8988T (cell line): Measurements from ENCODE around the gene NAV3.
"Not testable (repeated sequence)": the region's sequence is repeated elsewhere in the genome, so short reads cannot be mapped to it uniquely, and the experiment has no call there.

Experiments used
- DNase-seq: peaks from one replicate; pipeline ENCODE4 v3.0.0; 2011

The NAV3 gene

GRCh38 chr12:78208092-78208491 is 377.4 kb downstream of the NAV3 start:
- no peak for DNase-seq

DNA sequence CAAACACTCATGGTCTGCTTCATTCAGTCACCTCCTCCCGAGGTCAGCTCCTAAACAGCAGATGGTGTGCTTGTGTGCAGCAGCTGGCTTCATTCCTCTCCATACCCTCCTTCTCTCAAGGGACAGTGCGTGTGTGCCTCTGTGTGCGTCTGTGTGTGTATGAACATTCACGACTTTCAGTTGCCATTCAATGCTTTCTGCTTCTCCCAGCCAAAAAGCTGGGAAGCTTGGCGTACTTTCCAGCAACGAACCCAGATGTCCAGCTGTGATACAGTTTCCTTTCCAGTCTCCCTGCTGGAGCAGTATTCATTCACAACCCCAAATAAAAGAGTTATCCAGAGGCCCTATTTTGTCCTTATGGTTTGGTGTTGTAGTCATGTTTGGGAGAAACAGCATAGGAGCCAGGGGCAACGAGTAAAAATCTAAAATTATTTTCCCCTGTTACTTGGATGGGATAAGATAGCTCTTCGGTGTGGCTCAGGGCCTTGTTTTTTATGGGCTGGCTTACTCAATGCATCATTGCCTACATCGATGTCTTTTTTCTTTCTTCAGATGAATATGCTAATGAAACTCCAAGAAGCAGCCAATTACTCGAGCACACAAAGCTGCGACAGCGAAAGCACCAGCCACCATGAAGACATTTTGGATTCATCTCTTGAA is 379.3 kb downstream of the NAV3 start:
- DNase-seq = no peak

GRCh38 chr12:78210506-78210860 is 379.8 kb downstream of the NAV3 start:
- no peak for DNase-seq

GRCh38 chr12:78210894-78211302 is 380.2 kb downstream of the NAV3 start:
- no peak for DNase-seq

DNA sequence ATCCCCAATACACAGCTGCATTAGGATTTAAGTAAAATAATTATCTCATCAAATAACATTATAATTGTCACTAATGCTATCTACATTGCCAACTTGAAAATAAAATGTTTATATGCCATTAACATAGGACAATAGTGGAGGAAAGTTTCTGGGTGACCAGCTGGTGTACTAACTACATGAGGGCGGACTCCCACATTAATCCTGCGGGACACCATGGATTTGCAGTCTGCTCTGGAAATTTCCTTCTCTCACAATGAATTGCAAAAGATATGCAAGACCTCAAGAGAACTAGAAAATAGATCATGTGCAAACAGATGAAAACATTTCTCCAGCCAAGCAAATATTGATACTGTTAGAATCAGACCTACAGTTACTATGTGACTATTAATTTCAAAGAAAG is 390.1 kb downstream of the NAV3 start:
- DNase-seq = no peak

- DNase-seq = no peak
Measured at GRCh38 chr12:78224154-78224553, 393.5 kb downstream of the NAV3 start.

- DNase-seq = no peak
Measured at GRCh38 chr12:78226763-78227162, 396.1 kb downstream of the NAV3 start.

DNA sequence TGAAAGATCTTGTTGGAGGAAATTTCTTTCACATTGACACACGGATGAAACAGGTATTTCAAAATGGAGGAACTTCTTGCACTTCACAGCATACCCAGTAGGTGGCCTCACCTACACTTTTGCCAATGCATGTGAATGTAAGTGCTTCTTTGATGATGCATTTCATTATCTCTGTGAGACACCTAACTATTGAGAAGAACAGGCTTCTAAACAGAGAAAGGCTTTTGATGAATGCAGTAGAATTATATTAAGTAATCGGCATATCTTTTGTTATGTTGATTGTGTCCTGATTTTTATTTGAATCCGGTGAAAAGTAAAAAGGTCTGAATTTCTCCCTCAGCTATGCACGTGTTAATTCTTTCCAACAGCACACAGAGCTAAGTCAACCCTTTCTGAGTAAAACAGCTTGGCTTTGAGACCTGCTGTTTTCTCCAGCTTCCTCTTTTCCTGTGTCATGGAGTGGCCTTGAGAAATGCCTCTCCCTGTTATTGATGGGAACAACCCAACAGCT is 399.0 kb downstream of the NAV3 start:
- no peak for DNase-seq

GRCh38 chr12:78232756-78233155 is 402.1 kb downstream of the NAV3 start:
- DNase-seq = no peak

DNA sequence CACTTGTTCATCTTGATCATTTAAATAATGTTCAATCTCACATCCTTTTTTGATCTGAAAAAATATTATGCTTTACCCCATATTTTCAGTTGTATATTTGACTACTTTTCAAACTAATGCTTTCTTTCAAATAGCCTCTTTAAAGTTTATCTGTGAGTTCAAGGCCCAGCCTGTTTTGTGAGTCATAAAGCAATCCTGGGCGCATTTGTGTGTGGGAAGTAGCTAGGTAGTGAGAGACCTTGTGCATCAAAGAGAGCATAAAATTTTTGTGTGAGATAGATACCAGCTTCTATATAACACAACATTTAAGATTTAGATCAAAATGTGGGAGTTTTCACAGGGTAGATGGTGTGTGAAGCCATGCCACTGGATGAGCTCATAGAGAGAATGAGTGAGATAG is 405.6 kb downstream of the NAV3 start:
- no peak for DNase-seq

DNA sequence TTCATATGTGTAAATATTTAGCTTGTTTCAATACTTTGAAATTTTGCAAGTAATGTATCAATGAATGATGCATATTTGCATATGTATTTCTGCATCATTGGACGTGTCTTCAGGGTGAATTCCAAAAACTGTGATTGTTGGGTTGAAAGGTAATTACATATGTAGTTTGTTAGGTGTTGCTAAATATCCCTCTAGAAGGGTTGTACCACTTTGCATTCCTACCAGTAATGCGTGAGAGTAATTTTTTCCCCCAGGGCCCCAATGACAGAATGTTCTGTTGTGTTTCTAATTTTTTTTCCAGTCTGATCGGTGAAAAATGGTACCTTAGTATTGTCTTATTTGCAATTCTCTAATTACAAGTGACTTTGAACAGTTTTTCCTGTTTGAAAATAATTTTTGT is 408.9 kb downstream of the NAV3 start:
- no peak for DNase-seq

DNA sequence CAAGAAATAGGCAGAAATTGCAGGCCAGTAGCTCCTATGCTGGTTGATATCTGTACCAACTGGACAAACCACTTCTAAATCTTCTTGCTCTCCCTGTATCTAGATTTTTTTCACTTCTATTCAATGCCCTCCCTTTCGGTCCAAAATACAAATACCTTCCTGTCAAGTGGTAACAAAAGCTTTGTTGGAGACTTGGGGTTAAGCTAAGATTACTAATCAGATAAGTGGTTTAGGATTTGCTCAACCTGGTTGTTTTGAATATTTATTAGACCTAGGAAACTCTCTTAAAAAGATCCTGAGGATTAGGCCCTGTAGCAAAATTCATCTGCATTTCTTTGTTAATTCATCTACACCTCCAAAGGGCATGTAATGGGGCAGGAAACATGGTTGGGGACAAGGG is 410.1 kb downstream of the NAV3 start:
- DNase-seq = no peak

- no peak for DNase-seq
Measured at GRCh38 chr12:78241446-78241845, 410.8 kb downstream of the NAV3 start.

- DNase-seq = no peak
Measured at GRCh38 chr12:78244916-78245507, 414.3 kb downstream of the NAV3 start.

- DNase-seq = no peak
Measured at GRCh38 chr12:78248321-78248720, 417.6 kb downstream of the NAV3 start.

DNA sequence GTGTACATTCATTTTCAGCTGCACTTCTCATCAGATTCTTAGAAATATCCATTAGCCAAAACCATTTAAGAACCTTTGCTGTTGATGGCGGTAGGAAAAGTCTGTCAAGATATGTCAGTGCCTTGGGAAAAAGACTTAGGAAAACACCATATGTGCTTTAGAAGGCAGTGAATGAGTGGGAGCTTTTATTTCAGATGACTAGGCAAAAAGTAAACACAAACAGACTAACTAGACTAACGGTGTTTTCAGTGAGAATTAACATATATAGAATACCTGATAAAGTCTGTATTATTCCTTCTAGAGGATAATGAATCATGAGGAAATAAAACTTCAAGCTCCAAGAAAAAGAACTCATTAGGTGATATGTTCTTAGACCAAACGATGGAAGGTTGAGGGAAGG is 418.9 kb downstream of the NAV3 start:
- no peak for DNase-seq

- DNase-seq = not testable (repeated sequence)
Measured at GRCh38 chr12:78257662-78258061, 427.0 kb downstream of the NAV3 start.

DNA sequence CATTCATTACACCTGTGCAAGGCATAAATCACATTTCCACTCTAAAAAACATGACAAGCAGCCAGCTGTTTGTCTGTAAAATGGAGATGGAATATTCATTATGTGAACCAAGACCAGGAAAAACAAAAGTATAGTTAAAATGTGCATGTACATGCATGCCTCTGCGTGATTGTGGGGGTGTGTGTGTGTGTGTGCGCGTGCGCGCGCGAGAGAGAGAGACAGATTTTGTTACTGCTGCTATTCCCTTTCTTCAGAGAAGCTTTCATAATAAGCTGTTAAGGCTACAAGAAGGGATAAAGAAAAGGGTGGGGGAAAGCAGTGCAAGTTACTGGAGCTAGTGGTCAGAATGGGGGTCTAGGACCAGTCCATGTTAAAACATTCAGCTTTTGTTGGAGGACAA is 430.3 kb downstream of the NAV3 start:
- no peak for DNase-seq

GRCh38 chr12:78261901-78262300 is 431.2 kb downstream of the NAV3 start:
- DNase-seq = no peak
